ENCODE data around the gene ITSN1. TPM values are rescaled to one million over a fixed set of nuclear protein-coding genes. Genes with fewer than 3 reads are reported as not detected.

ITSN1 gene
- total RNA-seq, 2 donors from 2014 or later, result 31.3 to 36.9 TPM

- ATAC-seq (no peak), DNase-seq (no peak)
- intact Hi-C loops (cut with DNase I, micrococcal nuclease), result no loop called here
These were observed 306.7 kb downstream of the ITSN1 start for GRCh38 chr21:33948951-33949444.

Other genes starting within 250 kb of the ITSN1 start
- 100 to 1,000 TPM in 1 of 2 donors, 10 to 100 TPM in 1; 71.9 to 140 TPM for gene IFNGR2, start 239.1 kb upstream of the ITSN1 start, total RNA-seq
- gene TMEM50B, start 162.5 kb upstream of the ITSN1 start, total RNA-seq, result 10 to 100 TPM; 34.9 to 41.5 TPM
- 1 to 10 TPM; 2.5 to 4.0 TPM for gene DNAJC28, start 150.8 kb upstream of the ITSN1 start, total RNA-seq
- 10 to 100 TPM; 48.9 to 57.7 TPM for gene GART, start 100.4 kb upstream of the ITSN1 start, total RNA-seq
- gene SON, start 99.5 kb upstream of the ITSN1 start, total RNA-seq, result 100 to 1,000 TPM; 202 to 213 TPM
- 1 to 10 TPM; 7.3 to 7.6 TPM for gene DONSON, start 53.8 kb upstream of the ITSN1 start, total RNA-seq
- gene CRYZL1, start 760 bp upstream of the ITSN1 start, total RNA-seq, result 10 to 100 TPM; 34.7 to 37.2 TPM